A204.1 (cell line): ENCODE measurements around the gene AHCYL1.

Experiments
- FAIRE-seq: peaks from 2 replicates; lab custom pipeline; 2012; peaks lifted over from hg19 to GRCh38; lab: Jason Lieb, UNC

Gene AHCYL1

DNA sequence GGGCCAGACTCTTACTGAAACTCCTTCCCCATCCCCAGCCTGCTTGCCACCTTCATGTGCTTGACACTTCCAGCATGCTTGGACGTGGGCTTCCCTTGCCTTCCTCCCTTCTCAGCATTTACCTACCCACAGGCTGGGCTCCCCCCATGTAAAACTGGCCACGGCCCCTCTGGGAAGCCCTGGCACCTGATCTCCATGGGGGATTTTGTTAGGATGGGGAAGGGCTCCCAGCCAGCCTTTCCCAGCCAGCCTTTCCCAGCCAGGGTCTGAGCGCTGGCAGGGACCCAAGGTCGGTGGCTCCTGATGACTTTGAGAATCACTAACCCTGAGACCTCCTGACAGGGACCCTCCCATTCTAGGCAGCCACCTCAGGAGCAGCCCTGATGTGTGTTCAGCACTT lies 79.2 kb downstream of the AHCYL1 start:
- FAIRE-seq = no peak

DNA sequence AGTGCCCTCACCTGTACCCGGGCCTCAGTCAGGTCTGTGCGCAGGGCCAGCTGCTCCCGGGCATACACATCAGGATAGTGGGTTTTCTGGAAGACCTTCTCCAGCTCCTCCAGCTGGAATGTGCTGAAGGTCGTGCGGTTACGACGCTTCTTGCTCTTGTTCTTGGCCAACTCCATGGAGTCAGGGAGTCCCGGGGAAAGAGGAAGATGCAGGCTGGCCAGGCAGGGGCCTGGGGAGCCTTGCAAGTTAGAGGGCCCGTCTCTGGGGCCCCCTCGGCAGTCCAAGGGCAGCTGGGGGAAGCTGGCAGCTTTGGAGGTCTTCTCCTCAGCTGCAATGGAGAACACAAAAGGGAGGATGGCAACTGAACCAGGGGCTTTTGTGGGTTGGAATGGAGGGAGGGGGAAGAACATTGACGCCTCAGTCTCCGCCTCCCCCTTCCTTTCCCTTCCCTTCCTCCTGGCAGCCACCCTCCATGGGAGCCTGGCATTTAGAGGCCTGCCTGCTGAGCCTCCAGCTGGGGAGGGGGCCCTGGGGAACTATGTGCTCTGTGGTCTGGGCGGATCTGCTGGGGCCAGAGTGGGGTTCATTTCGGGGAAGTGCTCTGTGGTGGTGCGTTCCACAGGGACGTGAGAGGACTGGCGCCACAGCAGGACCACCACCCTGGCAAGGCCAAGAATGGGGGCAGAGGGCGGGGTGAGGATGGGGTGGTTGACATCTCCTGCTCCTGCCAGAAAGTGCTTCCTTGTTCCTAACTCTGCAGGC lies 80.2 kb downstream of the AHCYL1 start:
- no peak for FAIRE-seq

DNA sequence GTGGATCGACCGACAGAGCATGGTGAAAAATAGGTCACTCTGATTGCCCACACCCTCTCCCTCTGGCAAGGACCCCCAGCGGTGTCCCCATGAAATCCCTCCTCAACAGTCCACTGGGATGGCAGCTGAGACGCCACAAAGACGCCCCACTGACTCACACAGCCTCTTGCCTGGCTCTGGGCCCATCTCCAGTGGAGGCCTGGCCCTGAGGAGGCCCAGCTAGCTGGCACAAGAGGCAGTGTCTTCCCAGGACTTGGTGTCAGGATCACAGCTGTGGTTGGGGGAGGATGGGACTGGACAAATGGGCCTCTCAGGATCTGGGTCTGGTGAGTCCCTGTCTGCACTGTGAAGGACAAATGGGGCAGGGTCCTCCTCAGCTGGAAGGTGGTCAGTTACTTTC lies 81.3 kb downstream of the AHCYL1 start:
- no peak for FAIRE-seq

DNA sequence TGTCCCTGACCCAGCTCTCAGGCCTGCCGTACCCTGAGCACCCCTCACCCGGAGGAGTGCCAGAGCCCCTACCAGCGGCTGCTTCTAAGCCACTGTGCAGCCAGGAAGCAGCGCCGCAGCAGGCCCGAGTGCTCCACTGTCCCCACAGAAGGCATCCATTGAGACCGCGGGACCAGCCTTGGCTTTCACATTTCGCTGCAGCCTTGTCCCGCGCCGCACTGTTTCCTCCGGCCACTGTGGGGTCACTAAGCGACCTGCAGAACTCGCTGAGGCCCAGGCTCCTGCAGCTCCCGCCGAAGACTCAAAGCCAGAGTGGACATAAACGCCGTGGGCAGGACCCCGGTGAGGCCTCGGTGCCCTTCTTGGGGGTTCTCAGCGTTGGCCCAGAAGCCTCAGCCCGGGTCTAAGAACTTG lies 82.9 kb downstream of the AHCYL1 start:
- FAIRE-seq = no peak

DNA sequence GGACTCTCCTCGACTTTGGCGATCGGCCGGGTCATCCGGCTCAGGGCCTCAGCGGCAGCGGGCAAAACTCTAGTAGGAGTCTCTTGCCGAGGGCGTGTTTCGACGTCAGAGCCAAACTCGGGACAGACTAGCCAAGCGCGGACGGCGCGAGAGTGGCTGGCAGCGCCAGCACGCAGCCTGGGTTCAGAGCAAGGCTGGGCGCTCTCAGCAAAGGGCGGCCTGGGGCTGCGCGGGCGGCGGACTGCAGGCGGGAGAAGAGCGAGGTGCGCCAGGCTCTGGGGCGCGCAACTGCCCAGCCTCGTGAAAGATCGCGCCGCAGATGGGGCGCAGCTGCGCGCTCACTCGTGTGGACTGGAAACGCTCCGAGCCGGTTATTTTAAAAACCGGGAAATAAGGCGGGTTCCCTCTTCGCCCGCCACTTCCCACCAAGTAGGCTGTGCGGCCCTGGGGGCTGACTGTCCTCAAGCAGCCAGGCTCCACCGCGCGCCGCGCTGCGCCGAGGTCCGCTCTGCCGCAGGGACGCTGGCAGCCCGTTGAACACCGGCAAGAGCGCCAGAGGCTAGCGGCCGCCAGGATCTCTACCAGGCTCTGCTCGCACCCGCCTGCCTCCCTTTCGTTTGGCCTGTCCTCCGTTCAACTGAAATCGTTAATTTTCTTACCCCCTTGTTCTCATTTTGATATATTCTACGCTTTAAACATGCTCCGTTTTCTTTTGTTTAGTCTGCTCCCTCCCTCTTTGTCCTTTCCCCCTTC lies 83.5 kb downstream of the AHCYL1 start:
- FAIRE-seq = no peak

DNA sequence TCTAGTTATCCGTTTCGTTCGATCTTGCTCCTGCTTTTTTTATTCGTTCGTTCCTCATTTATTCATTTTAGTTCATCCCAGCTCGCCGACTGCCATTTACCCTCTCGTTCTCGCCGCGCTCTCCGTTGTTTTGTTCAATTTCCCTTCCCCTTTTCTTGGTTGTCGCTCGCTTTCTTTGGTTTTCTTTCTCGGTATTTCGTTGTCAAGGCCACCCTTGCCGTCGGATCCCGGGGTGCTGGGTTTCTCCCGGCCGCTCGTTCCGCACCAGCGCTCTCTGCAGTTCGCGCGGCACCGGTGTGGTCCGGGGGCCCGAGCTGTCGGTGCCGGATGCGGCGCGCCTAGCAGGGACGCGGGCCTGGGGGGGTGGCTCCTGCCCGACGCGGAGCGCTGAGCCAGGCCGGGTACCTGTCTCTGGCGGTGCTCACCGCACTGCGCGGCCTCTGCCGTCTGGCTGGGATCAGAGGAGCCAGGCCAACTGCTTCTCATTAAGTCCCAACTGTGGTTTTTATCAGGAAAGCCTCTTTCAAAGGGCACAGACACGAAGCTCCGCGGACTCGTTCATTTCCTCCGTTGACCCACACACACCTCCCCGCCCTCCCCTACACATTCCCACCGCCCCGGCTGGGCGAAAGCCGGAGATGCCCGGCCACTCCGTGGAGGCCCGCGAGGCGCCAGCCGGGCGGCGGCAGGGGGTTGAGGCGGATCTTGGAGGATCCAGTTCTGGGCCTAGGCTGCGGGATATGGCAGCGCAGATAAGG lies 84.3 kb downstream of the AHCYL1 start:
- FAIRE-seq = no peak

DNA sequence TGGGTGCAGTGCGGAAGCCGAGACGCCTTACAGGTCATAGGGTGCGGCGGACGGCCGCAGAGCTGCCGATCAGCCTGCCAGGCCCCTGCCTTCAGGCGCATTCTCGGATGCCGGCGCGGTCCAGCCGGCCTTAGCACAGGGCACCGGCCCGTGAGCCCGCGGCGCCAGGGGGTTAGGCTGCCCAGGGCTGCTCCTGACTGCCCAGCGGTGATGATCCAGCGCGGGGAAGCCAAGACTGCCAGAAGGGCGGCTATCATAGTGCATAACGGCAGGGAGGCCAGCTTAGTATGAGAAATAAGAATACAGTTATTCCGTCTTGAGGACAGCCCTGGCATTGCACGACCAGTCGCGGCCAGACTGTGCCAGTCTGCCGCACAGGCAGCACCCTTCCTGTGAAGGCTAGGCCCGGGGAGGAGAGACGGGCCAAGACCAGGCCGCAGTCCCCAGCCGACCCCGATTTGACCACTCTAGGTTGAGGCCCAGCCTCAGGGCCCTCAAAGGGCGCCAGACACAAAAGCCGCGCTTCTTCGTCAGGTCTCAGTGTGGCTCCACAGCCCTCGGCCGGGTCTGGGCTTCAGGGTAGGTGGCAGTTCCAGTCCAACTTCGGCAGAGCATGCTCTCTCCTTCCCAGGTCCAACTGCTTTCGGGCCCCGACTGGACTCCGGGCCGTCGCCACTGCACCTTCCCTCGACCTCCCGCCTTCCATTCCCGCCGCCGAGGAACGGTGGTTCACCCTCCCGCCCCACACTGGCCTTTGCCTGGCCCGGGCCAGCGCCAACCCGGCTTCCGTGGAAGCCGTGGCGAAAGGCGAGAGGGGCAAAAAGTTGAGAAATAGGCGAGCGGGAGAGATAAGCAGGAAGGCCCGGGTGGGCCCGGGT lies 85.1 kb downstream of the AHCYL1 start:
- FAIRE-seq = no peak

DNA sequence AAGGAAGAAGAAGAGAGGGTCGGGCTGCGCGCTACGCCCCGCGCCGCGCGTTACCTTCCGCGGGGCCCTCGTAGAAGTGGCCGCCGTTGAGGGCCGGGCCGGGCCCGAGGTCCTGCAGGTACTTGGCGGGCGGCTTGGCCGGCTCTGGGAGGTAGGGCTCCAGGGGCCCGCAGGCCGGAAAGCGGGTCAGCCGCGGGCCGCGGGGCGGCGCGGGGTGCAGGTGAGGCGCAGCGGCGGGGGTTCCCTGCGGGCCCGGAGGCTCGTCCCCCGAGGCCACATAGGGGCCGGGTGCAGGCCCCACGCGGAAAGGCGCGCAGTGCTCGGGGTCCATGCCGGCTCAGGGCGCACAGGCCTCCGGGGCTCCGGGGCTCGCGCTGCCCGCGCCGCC lies 85.7 kb downstream of the AHCYL1 start:
- no peak for FAIRE-seq

DNA sequence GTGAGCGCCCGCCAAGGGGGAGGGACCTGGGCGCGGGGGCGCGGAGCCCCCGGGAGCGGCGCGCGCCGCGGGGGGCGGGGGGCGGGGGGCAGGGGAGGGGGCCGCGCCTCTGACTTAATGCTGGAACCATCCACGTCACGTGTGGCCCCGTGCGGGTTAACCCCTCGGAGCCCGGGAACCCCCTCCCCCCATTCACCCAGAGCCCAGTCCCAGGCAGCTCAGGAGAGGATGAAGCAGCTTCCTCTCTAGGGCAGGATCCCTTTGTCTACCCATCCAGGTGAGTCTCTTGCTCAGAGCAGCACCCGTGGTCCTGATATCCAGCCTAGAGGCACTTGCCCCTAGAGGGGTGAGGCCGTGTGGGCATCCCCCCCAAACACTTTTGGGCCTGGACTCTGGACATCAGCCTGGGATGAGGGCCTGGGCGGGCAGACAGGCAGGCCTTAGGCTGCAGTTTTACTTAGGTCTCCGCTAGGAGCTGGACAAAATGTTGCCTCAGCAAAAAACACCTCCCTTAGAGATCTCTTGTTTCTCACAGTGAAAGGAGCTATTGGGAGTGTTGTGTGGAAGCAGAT lies 86.2 kb downstream of the AHCYL1 start, which contains the start of gene ALX3:
Gene ALX3, minus strand, starts transcription at position 2 of the 572 bp plus-strand sequence. CDS start 60 bp downstream, outside the sequence.
- no peak for FAIRE-seq
